ENCODE measurements around the gene ZYG11A.

ZYG11A gene

DNA sequence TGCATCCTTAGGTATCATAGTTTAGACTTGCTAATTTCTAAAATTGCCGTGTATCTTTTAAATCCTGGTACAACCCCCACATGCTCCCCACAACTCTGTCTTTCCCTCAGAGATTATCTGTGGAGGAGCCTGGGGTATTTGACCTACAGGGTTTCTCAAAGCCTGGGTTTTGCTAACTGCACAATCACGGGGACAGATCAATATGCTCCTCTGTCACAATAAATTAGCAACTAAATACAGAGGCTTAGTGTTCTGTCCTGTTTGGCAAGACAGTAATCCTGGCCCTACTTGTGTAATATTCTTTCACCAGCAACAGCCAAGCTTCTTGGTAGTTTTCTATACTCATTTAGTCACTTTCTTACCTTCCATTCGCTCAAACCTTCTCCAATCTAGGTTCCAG, 70.5 kb downstream of the ZYG11A start:
- WGBS, 2 donors (ENCODE audit: extremely low coverage in 2 of 2, insufficient read length in 2 of 2, insufficient replicate concordance in 1 of 2) = no CpG with 5 or more reads among the region's 3 CpGs
- H3K4me2 ChIP-seq (ENCODE audit: insufficient read depth, low read length, poor library complexity, severe bottlenecking) = no peak overlapping the region
- no peak overlapping the region for H3K23ac ChIP-seq (ENCODE audit: low read depth, low read length, poor library complexity)
- no peaks in the 10 kb centered on the region for H3K9me3 ChIP-seq (replicated peaks in 1 of 2; ENCODE audit: control insufficient read depth in 2 of 2, insufficient read depth in 1 of 2, low read depth in 1 of 2, low read length in 2 of 2)
- H2BK12ac ChIP-seq (ENCODE audit: low read length) = no peak overlapping the region
- no peaks in the 10 kb centered on the region for H3K36me3 ChIP-seq (replicated peaks in 1 of 2; ENCODE audit: control insufficient read depth in 2 of 2, insufficient read depth in 2 of 2, low read length in 2 of 2)
- no peak overlapping the region for H3K27ac ChIP-seq (replicated peaks; ENCODE audit: low read length)
- DNase-seq (ENCODE audit: low spot score) = no peak
- peaks cover 0 to 1% of the 10 kb centered on the region in 2 donors for H3K4me1 ChIP-seq (ENCODE audit: control insufficient read depth in 2 of 2, insufficient read depth in 1 of 2, low read depth in 1 of 2, low read length in 2 of 2)
- H3K4me3 ChIP-seq (ENCODE audit: low read length in 2 of 2) = no peak overlapping the region
- no peak overlapping the region for H4K91ac ChIP-seq (ENCODE audit: low read depth, low read length, poor library complexity)
- H3K9ac ChIP-seq (ENCODE audit: low read depth, low read length, poor library complexity) = no peak overlapping the region
- H3K14ac ChIP-seq (ENCODE audit: low read length) = no peak overlapping the region
- no peak overlapping the region for H2BK5ac ChIP-seq (ENCODE audit: low read length)
- H2AFZ ChIP-seq (ENCODE audit: low read length) = no peak overlapping the region
- H2AK5ac ChIP-seq (ENCODE audit: low read depth, low read length) = no peak overlapping the region
- no peak overlapping the region for H4K8ac ChIP-seq (ENCODE audit: low read depth, low read length)
- no peaks in the 10 kb centered on the region for H3K79me1 ChIP-seq (ENCODE audit: low read depth, low read length)
- H3K27me3 ChIP-seq (ENCODE audit: control insufficient read depth in 3 of 3, insufficient read depth in 3 of 3, low read depth in 1 of 3, low read length in 3 of 3) = peaks cover 0 to 41% (median 0%) of the 10 kb centered on the region in 3 experiments
- H3K4ac ChIP-seq (ENCODE audit: low read length) = no peak overlapping the region
- no peak overlapping the region for H2BK120ac ChIP-seq (ENCODE audit: low read depth, low read length)
- no peak overlapping the region for H2BK15ac ChIP-seq (ENCODE audit: low read length)
- H3K18ac ChIP-seq (ENCODE audit: low read length) = no peak overlapping the region

DNA sequence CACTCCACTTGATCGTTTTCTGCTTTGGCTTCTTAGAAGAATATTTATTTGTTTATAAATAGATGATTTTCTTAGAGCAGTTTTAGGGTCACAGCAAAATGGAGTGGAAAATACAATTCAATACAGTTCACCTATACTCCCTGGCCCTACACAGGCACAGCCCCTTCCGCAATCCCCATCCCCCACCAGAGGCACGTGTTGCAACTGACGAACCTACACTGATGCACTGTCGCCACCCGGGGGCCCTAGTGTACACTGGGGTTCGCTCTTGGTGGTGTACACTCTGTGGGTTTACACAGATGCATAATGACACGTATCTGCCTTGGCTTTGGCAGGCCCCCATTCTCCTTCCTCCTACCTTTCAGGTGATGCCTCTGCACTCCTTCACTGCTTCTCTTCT, 71.0 kb downstream of the ZYG11A start:
- Histone ChIP-seq H2BK12ac (ENCODE audit: low read length) (no peak overlapping the region), H3K36me3 (replicated peaks in 1 of 2; ENCODE audit: control insufficient read depth in 2 of 2, insufficient read depth in 2 of 2, low read length in 2 of 2) (no peaks in the 10 kb centered on the region), H4K91ac (ENCODE audit: low read depth, low read length, poor library complexity) (no peak overlapping the region), H3K18ac (ENCODE audit: low read length) (no peak overlapping the region), H3K4me1 (ENCODE audit: control insufficient read depth in 2 of 2, insufficient read depth in 1 of 2, low read depth in 1 of 2, low read length in 2 of 2) (peaks cover 0 to 1% of the 10 kb centered on the region in 2 donors), H3K9ac (ENCODE audit: low read depth, low read length, poor library complexity) (no peak overlapping the region), H3K4me3 (ENCODE audit: low read length in 2 of 2) (no peak overlapping the region), H2BK120ac (ENCODE audit: low read depth, low read length) (no peak overlapping the region), H3K79me1 (ENCODE audit: low read depth, low read length) (no peaks in the 10 kb centered on the region), H3K23ac (ENCODE audit: low read depth, low read length, poor library complexity) (no peak overlapping the region), H3K27ac (replicated peaks; ENCODE audit: low read length) (no peak overlapping the region), H3K4ac (ENCODE audit: low read length) (no peak overlapping the region), H2BK15ac (ENCODE audit: low read length) (no peak overlapping the region), H3K4me2 (ENCODE audit: insufficient read depth, low read length, poor library complexity, severe bottlenecking) (no peak overlapping the region), H4K8ac (ENCODE audit: low read depth, low read length) (no peak overlapping the region), H2BK5ac (ENCODE audit: low read length) (no peak overlapping the region), H3K14ac (ENCODE audit: low read length) (no peak overlapping the region), H3K9me3 (replicated peaks in 1 of 2; ENCODE audit: control insufficient read depth in 2 of 2, insufficient read depth in 1 of 2, low read depth in 1 of 2, low read length in 2 of 2) (no peaks in the 10 kb centered on the region), H2AK5ac (ENCODE audit: low read depth, low read length) (no peak overlapping the region), H3K27me3 (ENCODE audit: control insufficient read depth in 3 of 3, insufficient read depth in 3 of 3, low read depth in 1 of 3, low read length in 3 of 3) (peaks cover 0 to 42% (median 0%) of the 10 kb centered on the region in 3 experiments), H2AFZ (ENCODE audit: low read length) (no peak overlapping the region)
- no peak for DNase-seq (ENCODE audit: low spot score)
- no CpG with 5 or more reads among the region's 8 CpGs for WGBS, 2 donors (ENCODE audit: extremely low coverage in 2 of 2, insufficient read length in 2 of 2, insufficient replicate concordance in 1 of 2)

DNA sequence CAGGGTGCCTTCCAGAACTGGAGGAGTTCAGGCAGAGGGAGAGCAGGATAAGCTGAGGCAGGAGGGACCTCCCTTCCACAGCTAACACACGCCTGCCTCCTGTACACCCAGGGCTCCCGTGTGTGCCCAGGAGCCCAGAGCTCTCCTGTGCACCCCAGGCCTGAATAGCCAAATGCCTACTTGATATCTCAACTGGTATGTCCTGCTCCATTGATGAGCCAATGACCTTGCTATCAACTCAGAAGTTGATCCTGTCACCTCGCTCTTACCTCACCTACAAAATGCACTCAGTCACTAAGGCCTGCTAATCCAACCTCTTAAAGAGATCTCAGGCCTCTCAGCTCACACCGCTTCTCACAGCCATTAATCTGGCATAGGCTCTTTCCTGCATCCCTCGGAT, 71.9 kb downstream of the ZYG11A start:
- no peak overlapping the region for H3K14ac ChIP-seq (ENCODE audit: low read length)
- H3K18ac ChIP-seq (ENCODE audit: low read length) = no peak overlapping the region
- peak overlapping the region; percentile 12 for H3K9ac ChIP-seq (ENCODE audit: low read depth, low read length, poor library complexity)
- no peak overlapping the region for H2AK5ac ChIP-seq (ENCODE audit: low read depth, low read length)
- H3K4me2 ChIP-seq (ENCODE audit: insufficient read depth, low read length, poor library complexity, severe bottlenecking) = no peak overlapping the region
- H2BK12ac ChIP-seq (ENCODE audit: low read length) = no peak overlapping the region
- H3K9me3 ChIP-seq (replicated peaks in 1 of 2; ENCODE audit: control insufficient read depth in 2 of 2, insufficient read depth in 1 of 2, low read depth in 1 of 2, low read length in 2 of 2) = peaks cover 0 to 5% of the 10 kb centered on the region in 2 donors
- no peaks in the 10 kb centered on the region for H3K36me3 ChIP-seq (replicated peaks in 1 of 2; ENCODE audit: control insufficient read depth in 2 of 2, insufficient read depth in 2 of 2, low read length in 2 of 2)
- peaks cover 0 to 1% of the 10 kb centered on the region in 2 donors for H3K4me1 ChIP-seq (ENCODE audit: control insufficient read depth in 2 of 2, insufficient read depth in 1 of 2, low read depth in 1 of 2, low read length in 2 of 2)
- no CpG with 5 or more reads among the region's 5 CpGs for WGBS, 2 donors (ENCODE audit: extremely low coverage in 2 of 2, insufficient read length in 2 of 2, insufficient replicate concordance in 1 of 2)
- no peak overlapping the region for H4K91ac ChIP-seq (ENCODE audit: low read depth, low read length, poor library complexity)
- H3K4ac ChIP-seq (ENCODE audit: low read length) = no peak overlapping the region
- no peak overlapping the region for H3K27ac ChIP-seq (replicated peaks; ENCODE audit: low read length)
- peaks cover 0 to 51% (median 0%) of the 10 kb centered on the region in 3 experiments for H3K27me3 ChIP-seq (ENCODE audit: control insufficient read depth in 3 of 3, insufficient read depth in 3 of 3, low read depth in 1 of 3, low read length in 3 of 3)
- no peak overlapping the region for H2BK5ac ChIP-seq (ENCODE audit: low read length)
- peak overlapping the region; percentile 63 for H3K23ac ChIP-seq (ENCODE audit: low read depth, low read length, poor library complexity)
- no peaks in the 10 kb centered on the region for H3K79me1 ChIP-seq (ENCODE audit: low read depth, low read length)
- no peak overlapping the region for H3K4me3 ChIP-seq (ENCODE audit: low read length in 2 of 2)
- peak overlapping the region; percentile 35 for H2BK15ac ChIP-seq (ENCODE audit: low read length)
- no peak for DNase-seq (ENCODE audit: low spot score)
- no peak overlapping the region for H2AFZ ChIP-seq (ENCODE audit: low read length)
- H4K8ac ChIP-seq (ENCODE audit: low read depth, low read length) = peak overlapping the region; percentile 23
- H2BK120ac ChIP-seq (ENCODE audit: low read depth, low read length) = no peak overlapping the region

- H3K9ac ChIP-seq (ENCODE audit: low read depth, low read length, poor library complexity) = no peak overlapping the region
- H2BK15ac ChIP-seq (ENCODE audit: low read length) = no peak overlapping the region
- no peak overlapping the region for H3K18ac ChIP-seq (ENCODE audit: low read length)
- H2BK12ac ChIP-seq (ENCODE audit: low read length) = no peak overlapping the region
- H2AFZ ChIP-seq (ENCODE audit: low read length) = no peak overlapping the region
- no peak overlapping the region for H4K91ac ChIP-seq (ENCODE audit: low read depth, low read length, poor library complexity)
- no peaks in the 10 kb centered on the region for H3K36me3 ChIP-seq (replicated peaks in 1 of 2; ENCODE audit: control insufficient read depth in 2 of 2, insufficient read depth in 2 of 2, low read length in 2 of 2)
- no peak overlapping the region for H3K27ac ChIP-seq (replicated peaks; ENCODE audit: low read length)
- no peaks in the 10 kb centered on the region for H3K79me1 ChIP-seq (ENCODE audit: low read depth, low read length)
- no peak overlapping the region for H2AK5ac ChIP-seq (ENCODE audit: low read depth, low read length)
- DNase-seq (ENCODE audit: low spot score) = no peak
- peaks cover 0 to 60% (median 5%) of the 10 kb centered on the region in 3 experiments for H3K27me3 ChIP-seq (ENCODE audit: control insufficient read depth in 3 of 3, insufficient read depth in 3 of 3, low read depth in 1 of 3, low read length in 3 of 3)
- peaks cover 0 to 1% of the 10 kb centered on the region in 2 donors for H3K4me1 ChIP-seq (ENCODE audit: control insufficient read depth in 2 of 2, insufficient read depth in 1 of 2, low read depth in 1 of 2, low read length in 2 of 2)
- H3K14ac ChIP-seq (ENCODE audit: low read length) = no peak overlapping the region
- H3K23ac ChIP-seq (ENCODE audit: low read depth, low read length, poor library complexity) = no peak overlapping the region
- no peak overlapping the region for H3K4me3 ChIP-seq (ENCODE audit: low read length in 2 of 2)
- peaks cover 0 to 5% of the 10 kb centered on the region in 2 donors for H3K9me3 ChIP-seq (replicated peaks in 1 of 2; ENCODE audit: control insufficient read depth in 2 of 2, insufficient read depth in 1 of 2, low read depth in 1 of 2, low read length in 2 of 2)
- WGBS, 2 donors (ENCODE audit: extremely low coverage in 2 of 2, insufficient read length in 2 of 2, insufficient replicate concordance in 1 of 2) = no CpG with 5 or more reads among the region's 2 CpGs
- H4K8ac ChIP-seq (ENCODE audit: low read depth, low read length) = no peak overlapping the region
- H3K4ac ChIP-seq (ENCODE audit: low read length) = no peak overlapping the region
- H3K4me2 ChIP-seq (ENCODE audit: insufficient read depth, low read length, poor library complexity, severe bottlenecking) = no peak overlapping the region
- H2BK120ac ChIP-seq (ENCODE audit: low read depth, low read length) = no peak overlapping the region
- H2BK5ac ChIP-seq (ENCODE audit: low read length) = no peak overlapping the region
These were observed 72.8 kb downstream of the ZYG11A start for GRCh38 chr1:52915211-52915854.
